ENCODE data around the gene ARHGAP15.

DNA sequence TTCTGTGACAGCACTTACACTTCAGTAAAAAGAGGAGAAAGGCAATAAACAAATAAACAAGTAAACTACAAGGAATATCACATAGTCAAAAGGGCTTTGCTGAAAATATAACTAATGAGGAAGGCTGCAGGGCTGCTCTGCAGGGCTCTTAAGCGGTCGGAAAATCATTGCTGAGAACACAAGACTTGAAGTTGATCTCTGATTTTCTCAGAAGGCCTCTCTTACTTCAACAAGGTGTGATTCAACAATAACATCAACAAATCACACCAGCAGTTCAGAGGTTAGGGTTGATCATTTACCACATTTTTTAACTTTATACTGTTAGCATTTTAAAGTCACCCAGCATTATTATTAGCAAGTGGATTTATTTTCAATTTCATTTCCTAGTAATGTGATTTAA lies 215.6 kb downstream of the ARHGAP15 start:
- TF ChIP-seq POLR2A (IDR thresholded peaks at IDR 0.05) (no peak), POLR2AphosphoS5 (IDR thresholded peaks at IDR 0.05; ENCODE audit: insufficient read depth in 1 of 2, low read depth in 1 of 2) (no peak)
- TF ChIP-seq, protein P1, sequence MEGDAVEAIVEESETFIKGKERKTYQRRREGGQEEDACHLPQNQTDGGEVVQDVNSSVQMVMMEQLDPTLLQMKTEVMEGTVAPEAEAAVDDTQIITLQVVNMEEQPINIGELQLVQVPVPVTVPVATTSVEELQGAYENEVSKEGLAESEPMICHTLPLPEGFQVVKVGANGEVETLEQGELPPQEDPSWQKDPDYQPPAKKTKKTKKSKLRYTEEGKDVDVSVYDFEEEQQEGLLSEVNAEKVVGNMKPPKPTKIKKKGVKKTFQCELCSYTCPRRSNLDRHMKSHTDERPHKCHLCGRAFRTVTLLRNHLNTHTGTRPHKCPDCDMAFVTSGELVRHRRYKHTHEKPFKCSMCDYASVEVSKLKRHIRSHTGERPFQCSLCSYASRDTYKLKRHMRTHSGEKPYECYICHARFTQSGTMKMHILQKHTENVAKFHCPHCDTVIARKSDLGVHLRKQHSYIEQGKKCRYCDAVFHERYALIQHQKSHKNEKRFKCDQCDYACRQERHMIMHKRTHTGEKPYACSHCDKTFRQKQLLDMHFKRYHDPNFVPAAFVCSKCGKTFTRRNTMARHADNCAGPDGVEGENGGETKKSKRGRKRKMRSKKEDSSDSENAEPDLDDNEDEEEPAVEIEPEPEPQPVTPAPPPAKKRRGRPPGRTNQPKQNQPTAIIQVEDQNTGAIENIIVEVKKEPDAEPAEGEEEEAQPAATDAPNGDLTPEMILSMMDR (IDR thresholded peaks at IDR 0.05) = no peak

Measured in vagina (tissue), 2 donors.